ENCODE measurements around the gene RMI2. TPM values are rescaled to one million over a fixed set of nuclear protein-coding genes. Genes with fewer than 3 reads are reported as not detected.
"Not testable (repeated sequence)": the region's sequence is repeated elsewhere in the genome, so short reads cannot be mapped to it uniquely, and the experiment has no call there.

Gene RMI2
- 13.8 TPM for polyA plus RNA-seq

DNA sequence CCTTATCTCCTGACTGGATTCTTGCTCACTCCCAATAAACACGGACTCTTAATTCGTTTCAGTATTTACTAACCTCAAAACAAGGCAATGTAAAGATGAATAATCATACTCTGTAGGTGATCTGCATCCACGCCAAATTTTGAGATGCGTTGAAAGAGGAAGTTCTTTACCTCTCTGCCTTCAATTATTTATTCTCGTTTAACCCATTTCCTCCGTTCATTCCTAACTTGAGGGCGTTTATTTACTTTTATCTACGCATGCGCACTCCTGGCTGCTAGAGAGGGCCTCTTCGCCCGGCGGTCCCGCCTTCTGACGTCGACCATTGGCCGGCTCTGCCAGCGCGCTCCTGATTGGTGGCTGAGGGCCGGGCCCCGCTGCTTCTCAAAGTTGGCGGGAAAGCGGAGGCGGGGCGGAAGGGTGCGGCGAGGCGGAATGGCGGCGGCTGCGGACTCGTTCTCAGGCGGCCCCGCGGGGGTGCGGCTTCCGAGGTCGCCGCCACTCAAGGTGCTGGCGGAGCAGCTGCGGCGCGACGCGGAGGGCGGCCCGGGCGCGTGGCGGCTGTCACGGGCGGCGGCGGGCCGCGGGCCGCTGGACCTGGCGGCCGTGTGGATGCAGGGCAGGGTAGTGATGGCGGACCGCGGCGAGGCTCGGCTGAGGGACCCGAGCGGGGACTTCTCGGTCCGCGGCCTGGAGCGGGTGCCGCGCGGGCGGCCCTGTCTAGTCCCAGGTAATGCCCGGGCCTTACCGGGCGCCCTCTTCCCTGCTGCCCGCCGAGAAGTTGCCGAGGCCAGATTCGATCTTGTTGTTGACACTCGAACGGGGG is at the start of gene RMI2:
RMI2 (plus strand) TSS at position 420 of the 823 bp plus-strand sequence; CDS start at position 433, 13 bp downstream.
- Mint-ChIP-seq H3K27ac (peak within 1 kb of the TSS; percentile 44 to 84 (median 59)), H3K36me3 (no peaks in the 10 kb centered on the region), H3K4me1 (peaks cover 4 to 15% (median 6%) of the 10 kb centered on the region in 3 donors), H3K4me3 (peak within 1 kb of the TSS; percentile 86 to 96 (median 90)), H3K9me3 (no peaks in the 10 kb centered on the region), H3K27me3 (no peaks in the 10 kb centered on the region)

DNA sequence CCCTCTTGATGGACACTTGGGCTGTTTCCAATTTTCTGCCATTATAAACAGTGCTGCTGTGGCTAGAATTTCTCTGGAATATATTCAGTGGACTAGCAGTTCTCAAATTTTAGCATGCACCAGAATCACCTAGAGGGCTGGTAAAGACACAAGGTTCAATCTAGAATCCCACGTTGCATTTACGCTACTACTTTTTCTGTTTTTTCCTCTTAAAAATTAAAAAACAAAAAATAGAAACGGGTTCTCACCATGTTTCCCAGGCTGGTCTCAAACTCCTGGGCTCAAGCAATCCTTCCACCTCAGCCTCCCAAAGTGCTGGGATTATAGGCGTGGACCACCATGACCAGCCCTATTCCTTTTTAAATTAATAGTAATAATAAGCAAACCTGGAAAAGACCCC is 49.6 kb upstream of the RMI2 start:
- no peak overlapping the region for H3K27ac Mint-ChIP-seq
- H3K27me3 Mint-ChIP-seq: peaks cover 20% of the 10 kb centered on the region
- H3K9me3 Mint-ChIP-seq: no peaks in the 10 kb centered on the region
- H3K36me3 Mint-ChIP-seq: peaks cover 1% of the 10 kb centered on the region
- no peak overlapping the region for H3K4me3 Mint-ChIP-seq
- peaks cover 28 to 31% (median 31%) of the 10 kb centered on the region in 3 donors for H3K4me1 Mint-ChIP-seq

DNA sequence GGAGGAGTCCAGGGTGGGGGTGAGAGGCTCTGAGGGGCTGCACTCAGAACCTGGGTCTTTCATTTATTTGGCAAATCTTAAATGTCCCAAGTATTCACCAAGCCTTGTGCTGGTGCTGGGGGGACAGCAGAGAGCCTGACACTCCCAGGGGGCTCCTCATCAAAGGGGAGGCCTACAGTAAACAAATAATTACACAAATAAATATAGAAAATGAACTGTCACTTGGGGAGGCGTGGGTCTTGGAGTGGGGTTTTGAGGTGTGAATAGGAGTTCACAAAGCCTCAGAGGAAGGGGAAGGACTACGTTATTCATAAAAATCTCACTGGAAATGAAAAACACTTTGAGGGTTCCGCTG is 48.9 kb upstream of the RMI2 start:
- peak overlapping the region in 2 of 3 donors; percentile 93 to 95 for H3K27ac Mint-ChIP-seq

DNA sequence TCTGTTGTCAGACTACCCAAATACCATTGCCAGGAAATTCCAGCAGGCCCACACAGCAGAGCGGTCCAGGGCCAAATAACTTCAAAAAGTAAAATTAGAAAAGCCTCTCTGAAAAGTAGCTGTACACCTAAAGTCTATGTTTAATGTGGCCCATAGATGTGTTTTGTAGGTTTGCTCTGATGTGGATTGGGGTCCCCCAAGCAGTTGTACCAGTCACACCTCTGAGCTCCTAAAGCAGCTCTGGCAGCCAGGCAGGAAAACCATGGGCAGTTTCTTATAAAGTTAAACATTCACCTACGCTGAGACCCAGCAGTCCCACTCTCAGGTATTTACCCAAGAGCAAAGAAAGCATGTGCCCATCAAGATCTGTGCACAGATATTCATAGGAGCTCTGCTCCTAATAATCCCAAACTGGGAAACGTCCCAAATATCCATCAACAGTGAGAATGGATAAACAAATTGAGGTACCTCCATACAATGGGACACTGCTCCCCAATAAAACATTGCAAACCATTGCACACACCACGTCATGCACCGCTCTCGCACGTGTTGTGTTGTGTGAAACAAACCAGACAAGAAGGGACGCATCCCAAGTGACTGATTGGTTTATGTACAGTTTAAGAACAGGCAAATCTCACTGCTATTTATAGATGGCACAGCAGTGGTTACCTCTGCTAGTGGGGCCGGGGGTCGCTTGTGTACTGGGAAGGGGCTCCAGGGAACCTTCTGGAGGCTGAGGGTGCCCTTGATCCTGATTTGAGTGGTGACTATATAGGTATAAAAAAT is 48.4 kb upstream of the RMI2 start:
- peaks cover 28 to 33% (median 31%) of the 10 kb centered on the region in 3 donors for H3K4me1 Mint-ChIP-seq
- H3K36me3 Mint-ChIP-seq: peaks cover 1% of the 10 kb centered on the region
- H3K27me3 Mint-ChIP-seq: peaks cover 15% of the 10 kb centered on the region
- H3K27ac Mint-ChIP-seq: peak overlapping the region; percentile 90 to 95 (median 93)
- no peaks in the 10 kb centered on the region for H3K9me3 Mint-ChIP-seq
- H3K4me3 Mint-ChIP-seq: peak overlapping the region; percentile 54 to 89 (median 76)

More for the DNA sequence above, 48.9 kb upstream of the RMI2 start:
- H3K9me3 Mint-ChIP-seq: no peaks in the 10 kb centered on the region
- H3K36me3 Mint-ChIP-seq: peaks cover 1% of the 10 kb centered on the region
- H3K4me3 Mint-ChIP-seq: peak overlapping the region in 3 of 4 donors; percentile 54 to 60 (median 60)
- H3K27me3 Mint-ChIP-seq: peaks cover 18% of the 10 kb centered on the region
- peaks cover 28 to 31% (median 31%) of the 10 kb centered on the region in 3 donors for H3K4me1 Mint-ChIP-seq

DNA sequence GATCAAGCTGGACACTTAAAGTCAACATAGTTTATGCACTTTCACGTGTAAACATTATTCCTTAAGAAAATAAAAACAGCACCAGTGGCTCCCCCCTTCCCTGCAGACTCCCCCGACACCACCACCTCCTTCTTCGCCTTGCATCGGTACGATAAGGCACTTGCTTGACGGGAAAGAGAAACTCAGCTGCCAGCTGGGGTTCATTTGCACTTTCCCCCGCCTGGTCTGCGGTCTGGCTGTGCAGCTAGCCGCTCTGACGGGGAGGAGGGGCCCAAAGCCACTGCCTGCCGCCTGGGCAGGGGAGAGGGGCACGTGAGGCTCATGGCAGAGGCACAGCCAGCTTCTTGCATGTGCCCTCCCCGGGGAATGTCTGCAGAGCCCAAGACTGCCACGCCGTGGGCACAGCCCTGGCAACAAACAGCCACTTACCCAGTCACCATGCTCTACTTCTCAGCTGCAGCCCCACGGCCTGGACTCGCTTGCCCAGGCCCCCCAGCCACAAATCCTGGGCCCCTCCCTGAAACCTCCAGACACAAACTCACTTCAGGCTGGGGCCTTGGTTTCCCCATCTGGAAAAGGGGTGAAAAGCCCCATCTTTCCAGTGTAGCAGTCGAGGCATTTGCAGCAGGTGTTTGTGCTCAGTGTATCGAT is 47.6 kb upstream of the RMI2 start:
- Mint-ChIP-seq H3K36me3 (peaks cover 1% of the 10 kb centered on the region), H3K4me1 (peaks cover 28 to 33% (median 33%) of the 10 kb centered on the region in 3 donors), H3K27me3 (peaks cover 15% of the 10 kb centered on the region), H3K27ac (peak overlapping the region; percentile 90 to 95 (median 93)), H3K9me3 (no peaks in the 10 kb centered on the region), H3K4me3 (peak overlapping the region; percentile 54 to 89 (median 76))

DNA sequence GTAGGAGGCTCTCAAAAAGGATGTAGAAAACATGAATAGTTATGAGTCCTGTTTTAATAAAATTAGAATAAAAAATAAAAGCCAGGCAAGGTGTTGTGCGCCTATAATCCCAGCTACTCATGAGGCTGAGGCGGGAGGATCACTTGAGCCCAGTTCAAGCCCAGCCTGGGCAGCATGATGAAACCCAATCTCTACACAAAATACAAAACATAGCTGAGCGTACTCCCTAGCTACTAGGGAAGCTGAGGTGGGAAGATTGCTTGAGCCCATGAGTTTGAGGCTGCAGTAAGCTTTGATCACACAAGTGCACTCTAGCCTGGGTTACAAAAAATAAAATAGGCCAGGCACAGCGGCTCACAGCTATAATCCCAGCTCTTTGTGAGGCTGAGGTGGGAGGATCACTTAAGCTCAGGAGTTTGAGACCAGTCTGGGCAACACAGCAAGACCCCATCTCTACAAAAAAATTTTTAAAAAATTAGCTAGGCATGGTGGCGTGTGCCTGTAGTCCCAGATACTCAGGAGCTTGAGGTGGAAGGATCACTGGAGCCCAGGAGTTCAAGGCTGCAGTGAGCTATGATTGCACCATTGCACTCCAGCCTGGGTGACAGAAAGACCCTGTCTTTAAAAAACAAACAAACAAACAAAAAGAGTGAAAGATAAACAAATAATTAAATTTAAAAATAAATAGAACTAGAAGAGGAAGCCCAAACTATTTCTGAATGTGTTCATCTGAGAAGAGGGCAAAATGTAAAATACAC is 46.9 kb upstream of the RMI2 start:
- Mint-ChIP-seq H3K4me1 (peaks cover 28 to 33% (median 32%) of the 10 kb centered on the region in 3 donors), H3K9me3 (no peaks in the 10 kb centered on the region), H3K4me3 (peak overlapping the region in 3 of 4 donors; percentile 54 to 83 (median 75)), H3K27ac (peak overlapping the region; percentile 90 to 95 (median 93)), H3K27me3 (peaks cover 10% of the 10 kb centered on the region), H3K36me3 (peaks cover 1% of the 10 kb centered on the region)

DNA sequence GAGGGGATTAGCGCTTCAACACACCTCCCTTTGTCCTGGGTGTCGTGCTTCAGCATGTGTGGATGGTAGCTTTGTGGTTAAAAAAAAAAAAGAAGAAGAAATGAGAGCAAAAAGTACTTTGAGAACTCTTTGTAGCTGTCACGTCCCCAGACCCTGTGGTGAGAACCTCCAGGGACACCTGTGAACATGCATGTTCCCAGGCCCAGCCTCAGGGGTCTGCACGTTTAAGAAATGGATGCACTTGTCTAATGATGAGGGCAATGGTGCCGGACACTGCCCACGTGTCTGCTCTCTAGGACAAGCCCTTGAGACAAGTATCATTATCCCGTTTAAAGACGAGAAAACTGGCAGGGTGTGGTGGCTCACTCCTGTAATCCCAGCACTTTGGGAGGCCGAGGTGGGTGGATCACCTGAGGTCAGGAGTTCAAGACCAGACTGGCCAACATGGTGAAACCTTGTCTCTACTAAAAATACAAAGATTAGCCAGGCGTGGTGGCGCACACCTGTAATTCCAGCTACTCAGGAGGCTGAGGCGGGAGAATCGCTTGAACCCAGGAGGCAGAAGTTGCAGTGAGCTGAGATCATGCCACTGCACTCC is 46.2 kb upstream of the RMI2 start:
- H3K27me3 Mint-ChIP-seq, H3K9me3 Mint-ChIP-seq, H3K36me3 Mint-ChIP-seq: not testable (repeated sequence)
- Mint-ChIP-seq H3K4me1 (peaks cover 28 to 34% (median 31%) of the 10 kb centered on the region in 3 donors), H3K27ac (peak overlapping the region in 2 of 3 donors; percentile 84 to 93), H3K4me3 (peak overlapping the region in 3 of 4 donors; percentile 27 to 81 (median 75))

DNA sequence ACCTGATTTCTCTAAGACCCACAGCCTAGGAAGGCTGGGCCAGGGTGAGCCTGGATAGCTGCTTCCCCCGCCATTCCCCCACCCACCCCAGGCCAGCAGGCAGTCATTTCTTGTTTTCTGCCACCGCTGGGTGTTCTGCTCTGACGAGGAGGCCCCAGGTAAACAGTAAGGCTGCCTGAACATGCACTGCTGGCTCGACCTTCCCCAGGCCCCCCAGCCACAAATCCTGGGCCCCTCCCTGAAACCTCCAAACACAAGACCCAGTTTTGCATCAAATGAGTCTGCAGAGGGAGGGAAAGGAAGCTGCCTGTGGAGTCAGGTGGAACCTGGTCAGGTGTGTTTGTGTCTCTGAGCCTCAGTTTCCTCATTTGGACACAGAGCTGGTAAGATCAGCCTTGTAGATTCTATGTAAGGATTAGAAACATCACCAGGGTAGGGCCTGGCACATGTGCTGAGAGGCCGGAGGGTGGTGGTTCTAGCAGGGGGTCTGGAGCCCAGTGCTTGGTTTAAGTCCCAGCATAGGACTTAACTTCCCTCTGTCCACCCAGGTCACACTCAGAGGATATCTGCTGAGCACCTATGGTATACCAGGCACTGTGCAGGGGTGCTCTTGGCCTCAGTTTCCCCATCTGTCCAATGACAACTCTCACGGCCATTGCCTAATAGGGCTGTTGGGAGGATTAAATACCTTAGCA is 45.2 kb upstream of the RMI2 start:
- Mint-ChIP-seq H3K4me3 (no peak overlapping the region), H3K27me3 (peaks cover under 1% of the 10 kb centered on the region), H3K36me3 (peaks cover 1% of the 10 kb centered on the region), H3K4me1 (peaks cover 24 to 32% (median 30%) of the 10 kb centered on the region in 3 donors), H3K9me3 (no peaks in the 10 kb centered on the region), H3K27ac (peak overlapping the region in 1 of 3 donors; percentile 27)

DNA sequence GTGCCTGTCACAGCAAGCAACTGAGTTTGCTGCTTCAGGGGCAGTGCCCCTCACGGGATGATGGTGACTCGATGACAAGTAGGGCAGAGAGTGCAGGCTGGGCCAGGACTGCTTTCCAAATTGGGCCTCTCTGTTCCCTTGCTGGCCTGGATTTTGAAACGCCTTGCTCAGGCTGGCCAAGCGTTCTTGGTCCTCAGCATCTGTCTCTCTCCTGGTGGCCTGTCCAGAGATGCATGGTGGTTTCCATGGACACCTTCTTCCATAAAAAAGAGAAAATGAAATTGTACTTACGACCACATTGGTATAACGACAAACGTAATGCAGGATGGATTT is 44.7 kb upstream of the RMI2 start:
- Mint-ChIP-seq H3K4me3 (no peak overlapping the region), H3K27me3 (no peaks in the 10 kb centered on the region), H3K9me3 (no peaks in the 10 kb centered on the region), H3K36me3 (peaks cover 1% of the 10 kb centered on the region), H3K27ac (peak overlapping the region in 1 of 3 donors; percentile 27), H3K4me1 (peaks cover 21 to 32% (median 28%) of the 10 kb centered on the region in 3 donors)

DNA sequence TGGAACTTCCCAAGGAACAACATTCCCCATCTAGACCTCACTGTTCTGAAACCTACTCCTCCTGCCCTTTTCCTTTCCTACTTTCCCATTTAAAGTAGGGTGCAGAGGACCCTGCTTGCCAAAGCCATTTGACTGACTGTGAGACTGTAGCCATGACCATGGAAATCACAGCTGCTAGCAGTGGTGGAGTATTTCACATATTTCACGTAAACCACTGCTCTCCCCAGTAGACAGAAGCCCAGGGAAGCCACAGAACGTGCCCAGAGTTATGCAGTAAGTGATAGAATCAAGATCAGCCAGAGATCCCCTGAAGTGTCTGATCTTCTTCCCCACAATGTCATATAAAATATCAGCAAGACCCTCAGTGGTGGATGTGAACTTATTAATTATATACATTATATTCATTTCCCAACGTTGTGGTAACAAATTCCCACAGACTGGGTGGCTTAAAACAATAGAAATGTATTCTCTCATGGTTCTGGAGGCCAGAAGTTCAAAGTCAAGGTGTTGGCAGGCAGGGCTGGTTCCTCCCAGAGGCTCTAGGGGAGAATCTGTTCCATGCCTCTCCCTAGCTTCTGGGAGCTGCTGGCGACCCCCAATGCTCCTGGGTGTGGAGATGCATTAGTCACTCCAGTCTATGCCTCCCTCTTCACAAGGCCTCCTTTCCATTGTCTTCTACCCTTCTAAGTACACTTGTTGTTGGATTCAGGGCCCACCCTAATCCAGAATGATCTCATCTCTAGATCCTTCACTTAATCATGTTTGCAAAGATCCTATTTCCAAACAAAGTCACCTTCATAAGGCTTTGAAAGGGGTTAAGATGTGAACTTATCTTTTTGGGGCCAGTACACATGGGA is 43.4 kb upstream of the RMI2 start:
- Mint-ChIP-seq H3K36me3 (peaks cover 1% of the 10 kb centered on the region), H3K27me3 (no peaks in the 10 kb centered on the region), H3K9me3 (no peaks in the 10 kb centered on the region), H3K4me3 (no peak overlapping the region), H3K4me1 (peaks cover 18 to 27% (median 27%) of the 10 kb centered on the region in 3 donors), H3K27ac (peak overlapping the region in 1 of 3 donors; percentile 46)

DNA sequence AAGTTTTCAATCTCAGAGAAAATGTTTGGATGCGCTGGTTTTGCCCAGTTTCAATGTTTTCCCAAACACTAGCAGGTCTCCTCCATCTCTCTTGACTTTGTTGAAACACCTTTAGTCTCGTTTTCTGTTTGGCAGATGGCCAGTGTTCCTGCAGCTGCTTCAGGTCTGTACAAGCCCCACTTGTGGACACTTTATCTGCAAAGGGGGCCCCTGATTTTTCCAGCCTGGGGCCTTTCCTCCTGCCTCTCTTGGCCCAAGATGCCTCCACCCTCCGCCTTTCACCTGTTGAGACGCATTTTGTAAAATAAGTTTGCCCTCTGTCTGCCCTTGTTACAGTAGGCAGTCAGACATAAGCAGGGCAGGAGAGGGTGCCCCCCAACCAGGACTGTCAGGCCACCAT is 42.3 kb upstream of the RMI2 start:
- Mint-ChIP-seq H3K4me1 (peaks cover 11 to 23% (median 20%) of the 10 kb centered on the region in 3 donors), H3K36me3 (peaks cover 1% of the 10 kb centered on the region), H3K9me3 (peaks cover 0 to 2% (median 0%) of the 10 kb centered on the region in 3 donors), H3K27ac (peak overlapping the region in 1 of 3 donors; percentile 57), H3K27me3 (no peaks in the 10 kb centered on the region), H3K4me3 (no peak overlapping the region)

DNA sequence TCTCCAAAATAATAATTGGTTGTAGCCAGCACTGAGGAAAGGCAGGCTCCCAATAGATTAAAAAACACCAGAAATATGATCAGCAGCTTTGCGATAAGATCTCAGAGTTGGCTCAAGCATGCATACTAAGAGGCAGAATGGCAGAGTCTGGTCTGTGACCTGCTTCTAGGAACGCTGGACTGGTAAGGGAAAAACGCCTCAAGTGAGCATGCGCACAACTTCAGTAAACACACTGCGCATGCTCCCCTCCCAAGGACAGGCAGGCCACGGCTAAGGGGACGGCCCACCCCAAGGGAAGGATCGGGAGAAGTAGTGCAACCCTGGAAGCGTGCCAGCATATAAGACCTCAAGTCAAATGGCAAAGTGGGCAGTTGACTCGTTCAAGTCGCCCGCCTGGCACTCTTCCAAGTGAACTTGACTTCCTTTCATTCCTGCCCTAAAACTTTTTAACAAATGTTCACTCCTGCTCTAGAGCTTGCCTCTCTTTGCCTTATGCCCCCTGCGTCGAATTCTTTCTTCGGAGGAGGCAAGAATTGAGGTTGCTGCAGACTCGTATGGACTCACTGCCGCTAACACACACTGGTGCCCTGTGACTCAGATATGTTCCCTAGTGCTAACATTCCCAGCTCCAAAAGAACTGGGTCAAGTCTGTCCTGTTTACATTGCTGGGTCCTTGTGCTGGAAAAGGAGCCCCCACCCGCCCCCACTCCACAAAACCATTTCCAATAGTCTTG is 41.7 kb upstream of the RMI2 start:
- Mint-ChIP-seq H3K36me3 (peaks cover 1% of the 10 kb centered on the region), H3K4me1 (peaks cover 10 to 26% (median 22%) of the 10 kb centered on the region in 3 donors), H3K27me3 (no peaks in the 10 kb centered on the region), H3K4me3 (no peak overlapping the region), H3K9me3 (peaks cover 0 to 2% (median 0%) of the 10 kb centered on the region in 3 donors), H3K27ac (peak overlapping the region in 1 of 3 donors; percentile 57)
